Stimulated activated CD4-positive, alpha-beta T cell treated with anti-CD3 and anti-CD28 coated beads, Interleukin-2, amount 100 ng/mL, for 4 hours (primary cell): ENCODE results near the gene MCL1.
"Not testable (repeated sequence)": the region's sequence is repeated elsewhere in the genome, so short reads cannot be mapped to it uniquely, and the experiment has no call there.

Experiments
- DNase-seq: peaks from one replicate; pipeline ENCODE4 v3.0.0-alpha.2; 2020; ENCODE audit warnings: low read depth

MCL1 gene

DNA sequence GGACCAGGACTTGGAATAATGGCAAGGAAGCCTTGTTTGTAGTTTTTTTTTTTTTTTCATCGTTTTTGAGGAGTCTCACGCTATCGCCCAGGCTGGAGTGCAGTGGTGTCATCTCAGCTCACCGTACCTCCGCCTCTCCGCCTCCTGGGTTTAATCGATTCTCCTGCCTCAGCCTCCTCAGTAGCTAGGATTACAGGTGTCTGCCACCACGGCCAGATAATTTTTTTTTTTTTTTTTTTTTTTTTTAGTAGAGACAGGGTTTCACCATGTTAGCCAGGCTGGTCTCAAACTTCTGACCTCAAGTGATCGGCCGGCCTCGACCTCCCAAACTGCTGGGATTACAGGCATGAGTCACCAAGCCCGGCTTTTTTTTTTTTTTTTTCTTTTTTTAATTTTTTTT is 23.0 kb upstream of the MCL1 start:
- DNase-seq = not testable (repeated sequence)

DNA sequence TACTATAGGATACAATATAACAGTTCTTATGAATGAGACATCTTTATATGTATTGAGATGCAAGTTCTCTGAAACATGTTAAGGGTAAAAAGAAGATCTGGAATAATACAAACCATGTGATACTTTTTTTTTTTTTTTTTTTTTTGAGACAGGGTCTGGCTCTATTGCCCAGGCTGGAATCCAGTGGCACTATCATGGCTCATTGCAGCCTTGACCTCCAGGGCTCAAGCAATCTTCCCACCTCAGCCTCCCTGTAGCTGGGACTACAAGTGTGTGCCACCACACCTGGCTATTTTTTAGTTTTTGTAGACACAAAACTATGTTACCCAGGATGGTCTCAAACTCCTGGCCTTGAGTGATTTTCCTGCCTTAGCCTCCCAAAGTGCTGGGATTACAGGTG is 22.1 kb upstream of the MCL1 start:
- no peak for DNase-seq

DNA sequence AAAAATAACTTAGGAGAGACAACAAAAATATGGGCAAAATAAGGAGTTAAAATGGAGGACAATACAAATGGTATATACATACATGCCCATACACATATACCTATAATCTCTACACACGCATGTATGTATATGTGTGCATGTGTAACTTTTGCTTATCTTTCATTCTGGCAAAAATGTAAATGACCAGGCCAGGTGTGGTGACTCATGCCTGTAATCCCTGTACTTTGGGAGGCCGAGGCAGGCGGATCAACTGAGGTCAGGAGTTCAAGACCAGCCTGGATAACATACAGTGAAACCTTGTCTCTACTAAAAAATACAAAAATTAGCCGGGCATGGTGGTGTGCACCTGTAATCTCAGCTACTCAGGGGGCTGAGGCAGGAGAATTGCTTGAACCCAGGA is 18.9 kb upstream of the MCL1 start:
- DNase-seq = not testable (repeated sequence)

DNA sequence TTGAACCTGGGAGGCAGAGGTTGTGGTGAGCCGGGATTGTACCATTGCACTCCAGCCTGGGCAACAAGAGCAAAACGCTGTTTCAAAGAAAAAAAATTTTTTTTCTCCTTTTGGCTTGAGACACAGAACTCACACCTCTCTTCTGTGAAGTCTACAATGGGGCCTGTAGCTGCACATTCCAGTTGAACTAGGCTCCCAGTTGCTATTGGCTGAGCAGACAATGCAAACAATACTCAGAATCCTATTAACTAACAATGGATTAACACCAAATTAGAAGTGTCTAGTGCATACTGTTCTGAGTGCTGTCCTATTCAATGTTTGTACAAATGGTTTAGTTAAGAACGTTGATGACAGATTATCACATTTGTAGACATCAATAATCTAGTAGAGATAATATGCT is 17.6 kb upstream of the MCL1 start:
- no peak for DNase-seq

DNA sequence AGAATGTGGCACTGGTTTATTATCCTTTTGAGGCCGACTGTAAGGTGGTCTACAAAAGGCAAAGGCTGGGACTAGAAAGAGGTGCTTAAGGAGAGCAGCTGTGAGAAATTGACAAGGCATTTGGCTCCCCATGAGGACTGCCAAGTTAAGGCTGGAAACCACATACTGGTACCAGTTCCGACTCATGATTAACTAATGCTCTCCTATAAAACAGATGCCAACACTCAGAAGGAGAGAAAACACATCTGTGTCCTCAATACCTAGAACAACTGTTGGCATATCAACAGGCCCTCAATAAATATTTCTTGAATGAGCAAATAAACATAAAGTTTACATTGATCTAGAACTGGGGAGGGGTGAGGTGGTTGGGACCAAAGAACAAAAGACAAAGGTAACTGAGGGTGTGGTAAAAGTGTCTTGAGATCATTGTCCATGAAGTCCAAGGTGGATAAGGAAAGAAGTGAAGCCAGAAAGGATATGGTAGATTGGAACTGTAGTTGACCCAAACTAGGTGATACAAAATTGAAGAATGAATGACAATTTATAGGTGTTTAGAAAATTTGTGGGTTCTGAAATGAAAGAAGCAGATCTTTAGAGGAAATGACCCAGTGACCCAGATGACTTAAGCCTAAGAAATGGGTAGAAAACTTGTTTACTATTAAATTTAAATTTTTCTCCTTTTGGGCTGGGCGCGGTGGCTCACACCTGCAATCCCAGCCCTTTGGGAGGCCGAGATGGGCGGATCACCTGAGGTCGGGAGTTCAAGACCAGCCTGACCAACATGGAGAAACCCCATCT is 16.9 kb upstream of the MCL1 start:
- no peak for DNase-seq

DNA sequence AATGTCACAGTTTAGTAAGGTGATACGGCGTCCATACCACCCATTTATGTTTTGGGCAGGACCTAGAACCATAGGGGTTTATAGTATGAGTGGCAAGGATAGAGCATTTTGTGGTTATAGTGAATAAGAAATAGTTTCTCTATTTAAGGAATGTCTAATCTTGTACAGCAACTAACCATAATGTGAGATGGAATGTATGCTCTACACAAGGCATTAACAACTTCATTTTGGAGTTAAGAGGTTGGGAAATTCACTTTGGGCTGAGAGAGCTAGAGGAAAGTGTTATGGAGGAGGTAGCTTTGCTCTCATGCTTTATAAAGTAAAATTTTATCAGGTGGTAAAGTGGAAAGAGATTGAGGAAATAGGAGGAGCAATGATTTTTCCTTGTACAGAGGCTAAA is 3.0 kb upstream of the MCL1 start:
- DNase-seq = no peak

DNA sequence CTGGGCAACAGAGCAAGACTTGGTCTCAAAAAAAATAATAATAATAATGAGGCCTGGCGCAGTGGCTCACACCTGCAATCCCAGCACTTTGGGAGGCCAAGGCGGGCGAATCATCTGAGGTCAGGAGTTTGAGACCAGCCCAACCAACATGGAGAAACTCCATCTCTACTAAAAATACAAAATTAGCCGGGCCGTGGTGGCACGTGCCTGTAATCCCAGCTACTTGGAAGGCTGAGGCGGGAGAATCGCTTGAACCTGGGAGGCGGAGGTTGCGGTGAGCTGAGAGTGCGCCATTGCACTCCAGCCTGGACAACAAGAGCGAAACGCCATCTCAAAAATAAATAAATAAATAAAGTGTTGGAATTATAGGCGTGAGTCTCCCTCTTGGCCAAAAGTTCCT is 2.6 kb upstream of the MCL1 start:
- DNase-seq = not testable (repeated sequence)

DNA sequence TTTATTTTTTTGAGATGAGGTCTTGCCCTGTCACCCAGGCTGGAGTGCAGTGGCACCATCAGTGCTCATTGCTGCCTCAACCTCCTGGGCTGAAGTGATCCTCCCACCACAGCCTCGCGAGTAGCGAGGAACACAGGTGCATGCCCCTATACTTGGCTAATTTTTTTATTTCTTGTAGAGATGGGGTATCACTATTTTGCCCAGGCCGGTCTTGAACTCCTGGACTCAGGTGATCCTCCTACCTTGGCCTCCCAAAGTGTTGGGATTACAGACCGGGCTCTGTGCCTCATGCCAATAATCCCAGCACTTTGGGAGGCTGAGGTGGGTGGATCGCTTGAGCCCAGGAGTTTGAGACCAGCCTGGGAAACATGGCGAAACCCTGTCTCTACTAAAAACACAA is 2.0 kb upstream of the MCL1 start:
- DNase-seq = not testable (repeated sequence)

DNA sequence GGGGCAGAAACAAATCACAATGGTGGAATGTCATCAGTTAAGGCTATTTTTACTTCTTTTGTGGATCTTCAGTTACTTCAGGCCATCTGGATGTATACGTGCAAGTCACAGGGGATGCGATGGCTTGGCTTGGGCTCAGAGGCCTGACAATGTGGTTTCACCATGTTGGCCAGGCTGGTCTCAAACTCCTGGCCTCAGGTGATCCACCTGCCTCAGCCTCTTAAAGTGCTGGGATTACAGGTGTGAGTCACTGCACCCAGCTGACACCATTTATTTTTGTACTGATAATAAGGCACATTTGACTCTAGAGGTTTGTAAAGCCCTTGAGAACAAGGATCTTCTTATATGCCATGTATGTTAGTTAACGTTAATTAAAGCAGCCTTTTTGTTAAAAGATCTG is 1.6 kb upstream of the MCL1 start:
- not testable (repeated sequence) for DNase-seq

DNA sequence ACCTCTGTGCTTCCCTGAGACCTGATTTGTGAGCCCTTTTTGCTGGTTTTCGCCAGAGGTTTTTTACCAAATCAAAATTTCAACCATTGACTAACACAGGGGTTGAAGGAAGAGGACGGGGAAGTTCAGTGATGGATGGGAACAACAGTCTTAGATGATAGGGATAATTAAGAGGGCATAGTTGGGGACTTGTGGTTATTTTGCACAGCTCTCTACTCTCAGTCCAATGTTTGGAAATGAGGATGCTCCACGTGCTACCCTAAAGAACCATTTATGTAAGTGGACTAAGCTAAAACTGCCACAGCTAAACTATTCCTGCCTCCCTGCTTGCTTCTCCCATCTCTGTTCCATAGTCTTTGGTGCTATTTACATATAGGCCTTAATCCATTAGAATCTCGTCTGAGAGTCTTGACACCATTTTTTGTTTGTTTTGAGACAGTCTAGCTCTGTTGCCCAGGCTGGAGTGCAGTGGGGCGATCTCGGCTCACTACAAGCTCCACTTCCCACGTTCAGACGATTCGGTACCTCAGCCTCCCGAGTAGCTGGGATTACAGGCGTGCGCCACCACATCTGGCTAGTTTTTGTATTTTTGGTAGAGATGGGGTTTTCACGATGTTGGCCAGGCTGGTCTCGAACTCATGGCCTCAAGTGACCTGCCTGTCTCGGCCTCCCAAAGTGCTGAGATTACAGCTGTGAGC is 684 bp upstream of the MCL1 start:
- DNase-seq = no peak

DNA sequence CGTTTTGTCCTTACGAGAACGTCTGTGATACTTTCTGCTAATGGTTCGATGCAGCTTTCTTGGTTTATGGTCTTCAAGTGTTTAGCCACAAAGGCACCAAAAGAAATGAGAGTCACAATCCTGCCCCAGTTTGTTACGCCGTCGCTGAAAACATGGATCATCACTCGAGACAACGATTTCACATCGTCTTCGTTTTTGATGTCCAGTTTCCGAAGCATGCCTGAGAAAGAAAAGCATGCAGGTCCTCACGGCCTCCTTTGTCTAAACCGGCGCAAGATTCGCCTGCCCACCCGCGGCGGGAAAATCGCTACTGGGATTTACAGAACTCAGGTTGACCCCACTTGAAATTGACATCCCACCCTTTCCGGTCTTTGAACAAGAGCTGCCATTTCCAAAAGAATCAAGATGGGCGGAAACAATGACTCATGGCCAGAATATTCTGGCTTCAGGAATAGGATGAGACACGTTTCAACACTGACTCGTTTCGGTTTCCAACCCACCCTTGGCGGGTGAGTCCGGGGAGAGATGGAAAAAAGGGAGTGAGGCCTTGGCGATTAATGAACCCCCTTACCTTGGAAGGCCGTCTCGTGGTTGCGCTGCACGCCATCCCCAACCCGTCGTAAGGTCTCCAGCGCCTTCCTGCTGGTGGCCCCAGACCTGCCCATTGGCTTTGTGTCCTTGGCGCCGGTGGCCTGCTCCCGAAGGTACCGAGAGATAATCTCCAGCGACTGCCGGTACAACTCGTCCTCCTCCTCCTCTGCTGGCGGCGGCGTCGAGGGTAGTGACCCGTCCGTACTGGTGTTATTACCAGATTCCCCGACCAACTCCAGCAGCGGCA is 919 bp downstream of the MCL1 start:
- DNase-seq = peak; percentile 56

DNA sequence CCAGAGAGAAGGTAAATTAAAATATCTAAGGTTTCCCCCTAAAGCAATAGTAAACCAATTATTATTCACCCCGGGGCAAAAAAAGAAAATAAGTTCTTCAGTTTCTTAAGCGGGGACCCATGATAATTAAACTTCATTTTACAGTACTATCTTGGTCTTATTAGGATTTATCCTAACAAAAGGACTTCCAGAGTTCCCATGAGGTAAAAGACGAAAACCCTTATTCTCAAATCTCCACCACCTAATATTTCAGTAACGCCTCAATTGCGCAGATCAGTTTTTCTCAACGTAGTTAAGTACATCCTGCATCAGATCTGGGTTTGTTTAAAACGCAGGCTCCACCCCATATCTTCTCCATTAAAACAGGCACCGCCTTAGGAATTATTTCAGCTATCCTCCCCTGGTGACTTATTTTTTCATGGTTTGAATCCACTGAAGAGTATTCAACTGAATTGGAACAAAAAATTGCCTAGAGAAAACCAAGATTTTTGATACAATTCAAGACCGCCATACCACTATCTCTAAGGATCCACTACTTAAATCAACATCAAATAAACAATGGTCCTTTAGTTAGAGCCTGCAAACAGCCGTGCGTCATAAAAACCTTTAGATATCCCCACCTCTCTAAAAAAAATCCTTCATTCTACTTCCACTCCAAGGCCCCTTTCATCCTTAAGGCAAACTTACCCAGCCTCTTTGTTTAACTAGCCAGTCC is 1.7 kb downstream of the MCL1 start:
- DNase-seq = no peak

DNA sequence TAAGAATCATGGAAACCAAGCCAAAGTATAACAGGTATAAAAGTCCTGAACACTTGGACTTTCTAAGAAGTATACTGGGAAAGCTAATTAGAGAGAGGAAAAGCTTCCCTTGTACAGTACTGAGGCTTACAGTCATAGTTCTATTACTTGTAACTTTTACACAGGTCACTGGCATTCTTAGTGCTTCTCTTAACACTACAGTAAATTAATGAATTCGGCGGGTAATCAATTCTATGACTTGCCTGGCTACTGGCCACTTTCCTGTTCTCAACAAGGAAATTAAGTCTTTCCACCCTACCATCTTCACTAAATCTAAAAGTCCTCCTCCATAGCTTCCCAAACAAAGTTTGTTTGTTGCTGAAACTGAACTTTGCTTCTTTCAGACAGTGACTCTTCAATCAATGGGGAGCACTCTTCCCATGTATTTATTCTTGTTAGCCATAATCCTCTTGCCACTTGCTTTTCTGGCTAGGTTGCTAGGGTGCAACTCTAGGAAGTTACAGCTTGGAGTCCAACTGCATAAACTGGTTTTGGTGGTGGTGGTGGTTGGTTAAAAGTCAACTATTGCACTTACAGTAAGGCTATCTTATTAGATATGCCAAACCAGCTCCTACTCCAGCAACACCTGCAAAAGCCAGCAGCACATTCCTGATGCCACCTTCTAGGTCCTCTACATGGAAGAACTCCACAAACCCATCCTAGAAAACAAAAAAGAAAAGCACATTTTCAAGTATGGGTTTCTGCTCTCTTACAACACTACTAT is 2.4 kb downstream of the MCL1 start:
- DNase-seq = no peak

DNA sequence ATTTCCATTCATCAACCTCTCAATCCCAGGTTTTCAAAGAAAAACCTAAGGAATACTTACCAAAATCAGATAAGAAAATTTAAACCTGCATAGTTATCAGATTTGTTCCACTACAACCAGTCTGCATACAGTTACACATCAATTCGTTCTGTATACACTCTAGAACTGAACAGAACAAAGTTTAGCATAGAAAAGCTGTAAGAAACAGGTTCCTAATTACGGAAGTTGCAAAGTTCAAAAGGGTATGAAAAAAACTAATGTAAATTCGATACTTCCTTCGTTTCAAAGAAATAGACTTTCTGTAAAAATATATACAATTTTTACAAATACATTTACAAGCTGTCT is 3.1 kb downstream of the MCL1 start:
- no peak for DNase-seq

DNA sequence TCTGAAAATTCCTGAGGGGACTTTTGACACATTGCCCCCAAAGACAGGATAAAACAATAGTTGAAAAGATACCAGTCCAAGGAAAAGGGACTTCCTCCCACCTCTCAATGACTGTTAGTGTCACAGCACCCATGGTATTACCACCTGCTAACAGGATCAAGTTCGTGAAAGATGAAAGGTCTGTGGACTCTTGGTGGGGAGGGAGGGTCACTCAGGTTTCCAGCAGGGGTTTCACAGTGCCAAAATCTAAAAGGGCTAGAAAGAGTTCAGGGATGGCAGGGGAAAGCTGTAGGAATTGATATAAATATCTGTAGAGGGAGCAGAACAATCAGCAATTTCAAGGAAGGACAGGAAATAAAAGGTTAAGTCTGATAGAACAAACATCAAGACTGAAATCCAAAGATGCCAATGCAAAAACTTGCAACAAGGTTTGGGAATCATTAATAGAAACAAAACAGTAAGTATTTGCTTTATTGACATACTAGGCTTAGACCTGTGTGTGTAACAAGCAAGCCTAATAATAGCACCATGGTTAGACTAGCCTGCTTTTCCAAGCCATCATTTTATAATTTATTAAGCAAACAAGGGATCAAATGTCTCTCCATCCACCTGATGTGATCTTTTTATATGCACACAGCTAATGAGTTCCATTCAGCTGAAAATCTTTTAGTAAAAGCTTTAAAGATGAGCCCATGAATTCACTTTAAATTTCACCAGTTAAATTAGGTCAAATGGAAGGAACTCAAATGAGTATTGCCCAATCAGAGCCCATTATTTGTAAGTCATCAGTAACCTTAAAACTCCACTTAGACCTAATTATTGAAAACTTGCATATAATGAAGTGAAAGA is 3.7 kb downstream of the MCL1 start:
- no peak for DNase-seq

DNA sequence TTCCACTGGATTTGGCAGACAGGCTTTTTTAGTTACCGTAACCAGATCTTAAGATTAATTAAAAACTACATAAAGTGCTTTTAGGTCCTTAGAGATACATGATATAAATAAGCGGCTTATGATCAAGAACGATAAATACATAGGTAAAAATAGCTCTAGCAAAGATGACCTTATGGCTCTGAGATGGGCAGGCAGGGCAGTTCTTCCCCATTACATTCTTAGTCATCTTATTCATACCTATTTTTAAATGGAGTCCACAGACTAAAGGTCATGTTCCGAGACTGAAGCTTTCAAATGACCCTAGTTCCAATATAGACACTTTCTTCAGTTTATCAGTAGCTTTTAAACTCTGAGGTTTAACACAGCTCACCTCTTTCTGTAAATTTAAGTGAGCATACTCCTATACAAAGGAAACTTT is 4.3 kb downstream of the MCL1 start:
- DNase-seq = no peak

DNA sequence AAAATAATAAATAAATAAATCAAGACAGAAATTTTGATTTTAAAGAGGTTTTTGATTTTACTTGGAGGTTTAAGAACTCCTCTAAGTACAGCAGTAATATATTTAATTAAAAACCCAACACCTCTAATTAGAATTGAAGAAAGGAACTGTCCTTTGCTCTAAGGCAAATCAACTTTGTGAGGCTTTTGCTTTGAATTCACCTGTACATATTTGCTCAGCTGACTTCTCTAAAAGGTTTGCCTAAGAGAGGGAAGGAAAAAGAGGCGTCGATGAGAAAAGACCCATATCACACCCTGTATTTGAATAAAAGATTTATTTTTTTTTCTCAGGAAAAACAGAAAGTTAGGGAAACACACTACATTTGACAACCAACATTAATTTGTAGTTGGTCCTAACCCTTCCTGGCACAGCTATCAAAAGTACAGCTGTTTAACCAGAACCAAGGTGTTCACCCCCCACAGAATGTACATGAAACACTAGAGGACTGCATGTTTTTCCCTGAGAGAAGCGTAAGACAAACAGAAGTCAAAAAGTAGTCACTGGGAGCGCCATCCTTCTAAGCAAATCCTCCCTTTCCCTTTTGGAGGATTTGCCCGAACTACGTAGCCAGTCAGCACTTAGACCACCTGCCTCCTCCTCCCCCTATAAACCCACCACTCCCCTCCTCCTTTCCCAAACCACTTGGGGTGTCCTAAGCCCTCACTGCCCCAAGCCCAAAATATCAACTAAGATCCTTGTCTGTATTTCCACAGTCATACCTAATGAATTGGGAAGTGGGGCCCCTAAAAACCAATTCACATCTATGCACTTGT is 4.9 kb downstream of the MCL1 start:
- no peak for DNase-seq

DNA sequence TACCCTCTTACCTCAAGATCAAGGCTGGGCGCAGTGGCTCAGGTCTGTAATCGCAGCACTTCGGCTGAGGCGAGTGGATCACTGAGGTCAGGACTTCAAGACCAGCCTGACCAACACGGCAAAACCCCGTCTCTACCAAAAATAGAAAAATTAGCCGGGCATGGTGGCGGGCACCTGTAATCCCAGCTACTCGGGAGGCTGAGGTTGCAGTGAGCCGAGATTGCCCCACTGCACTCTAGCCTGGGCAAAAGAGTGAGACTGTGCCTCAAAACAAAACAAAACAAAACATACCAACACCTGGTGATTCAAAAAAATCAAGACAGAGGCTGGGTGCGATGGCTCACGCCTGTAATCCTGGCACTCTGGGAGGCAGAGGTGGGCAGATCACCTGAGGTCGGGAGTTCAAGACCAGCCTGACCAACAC is 5.8 kb downstream of the MCL1 start:
- DNase-seq = not testable (repeated sequence)

DNA sequence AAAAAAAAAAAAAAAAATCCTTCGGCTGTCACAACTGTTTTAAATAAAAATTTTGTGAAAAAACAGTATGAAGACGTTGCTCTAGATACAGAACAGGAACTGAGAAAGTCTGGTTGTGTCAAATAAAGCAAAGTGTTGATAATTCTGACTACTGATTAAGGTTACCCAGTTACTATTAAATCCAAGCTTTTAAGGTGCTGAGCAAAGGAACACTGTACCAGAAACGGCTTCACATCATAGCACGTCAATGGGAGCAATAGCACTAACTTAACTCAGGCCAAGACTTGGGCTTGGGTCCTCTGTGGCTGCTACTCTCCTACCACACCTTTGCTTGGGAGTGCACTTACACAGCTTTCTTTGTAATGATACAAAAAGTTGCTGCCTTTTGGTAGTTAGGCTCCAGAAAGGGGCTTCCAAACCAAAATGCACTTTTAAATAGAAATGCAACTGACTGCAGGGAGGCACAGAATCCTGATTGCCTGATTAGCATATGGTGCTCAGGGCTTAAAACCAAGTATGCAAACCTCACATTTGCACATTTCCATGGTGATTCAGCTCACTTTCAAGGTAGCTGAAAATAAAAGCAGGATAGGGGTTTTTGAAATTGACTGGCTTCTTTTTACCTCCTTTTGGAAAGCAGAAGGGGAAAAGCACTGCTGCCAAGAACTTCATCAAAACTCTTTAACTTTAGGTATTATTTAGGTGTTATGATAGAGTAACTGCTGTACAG is 6.3 kb downstream of the MCL1 start:
- DNase-seq = no peak
